SU-DHL-6 (cell line): ENCODE data around the gene TIMM44.

Experiments used
- EZH2phosphoT487 ChIP-seq: fragments of 200-600 bp; sonication (generic), shearing (Covaris generic); conservative IDR thresholded peaks from 2 replicates; pipeline ENCODE4 v1.6.1; 2018; ENCODE audit warnings: mild to moderate bottlenecking, antibody characterized with exemption, low read length, moderate library complexity, mixed read lengths
- TF ChIP-seq, protein P1 (sequence below): fragments of 200-600 bp; sonication (generic); IDR thresholded peaks from one replicate; pipeline ENCODE4 v1.5.1; 2017; ENCODE audit warnings: antibody characterized with exemption, mild to moderate bottlenecking, low read length, moderate library complexity; ENCODE audit not compliant: insufficient read depth, poor library complexity, severe bottlenecking

DNA sequence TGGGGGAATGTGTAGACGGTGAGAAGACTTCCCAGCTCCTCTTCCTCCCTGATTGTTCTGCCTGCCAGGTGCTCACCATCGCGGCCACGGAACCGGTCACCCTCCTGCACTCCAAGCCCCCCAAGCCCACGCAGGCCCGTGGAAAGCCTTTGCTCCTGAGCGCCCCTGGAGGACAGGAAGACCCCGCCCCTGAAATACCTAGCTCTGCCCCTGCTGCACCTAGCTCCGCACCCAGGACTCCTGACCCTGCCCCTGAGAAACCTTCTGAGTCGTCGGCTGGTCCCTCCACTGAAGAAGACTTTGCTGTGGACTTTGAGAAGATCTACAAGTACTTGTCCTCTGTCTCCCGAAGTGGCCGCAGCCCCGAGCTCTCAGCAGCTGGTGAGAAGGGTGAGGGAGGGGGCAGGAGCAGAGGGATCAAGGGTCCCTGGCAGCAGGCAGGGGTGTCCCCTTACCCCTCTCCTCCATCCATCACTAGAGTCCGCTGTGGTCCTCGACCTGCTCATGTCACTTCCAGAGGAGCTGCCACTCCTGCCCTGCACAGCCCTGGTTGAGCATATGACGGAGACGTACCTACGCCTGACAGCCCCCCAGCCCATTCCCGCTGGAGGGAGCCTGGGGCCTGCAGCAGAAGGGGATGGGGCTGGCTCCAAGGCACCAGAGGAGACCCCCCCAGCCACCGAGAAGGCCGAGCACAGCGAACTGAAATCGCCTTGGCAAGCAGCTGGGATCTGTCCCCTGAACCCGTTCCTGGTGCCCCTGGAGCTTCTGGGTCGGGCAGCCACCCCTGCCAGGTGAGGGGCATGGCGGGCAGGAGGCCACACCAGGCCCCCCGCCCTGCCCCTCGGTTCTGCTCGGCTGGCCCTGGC is 21.3 kb downstream of the TIMM44 start:
- TF ChIP-seq EZH2phosphoT487, result no peak
- TF ChIP-seq, protein P1, sequence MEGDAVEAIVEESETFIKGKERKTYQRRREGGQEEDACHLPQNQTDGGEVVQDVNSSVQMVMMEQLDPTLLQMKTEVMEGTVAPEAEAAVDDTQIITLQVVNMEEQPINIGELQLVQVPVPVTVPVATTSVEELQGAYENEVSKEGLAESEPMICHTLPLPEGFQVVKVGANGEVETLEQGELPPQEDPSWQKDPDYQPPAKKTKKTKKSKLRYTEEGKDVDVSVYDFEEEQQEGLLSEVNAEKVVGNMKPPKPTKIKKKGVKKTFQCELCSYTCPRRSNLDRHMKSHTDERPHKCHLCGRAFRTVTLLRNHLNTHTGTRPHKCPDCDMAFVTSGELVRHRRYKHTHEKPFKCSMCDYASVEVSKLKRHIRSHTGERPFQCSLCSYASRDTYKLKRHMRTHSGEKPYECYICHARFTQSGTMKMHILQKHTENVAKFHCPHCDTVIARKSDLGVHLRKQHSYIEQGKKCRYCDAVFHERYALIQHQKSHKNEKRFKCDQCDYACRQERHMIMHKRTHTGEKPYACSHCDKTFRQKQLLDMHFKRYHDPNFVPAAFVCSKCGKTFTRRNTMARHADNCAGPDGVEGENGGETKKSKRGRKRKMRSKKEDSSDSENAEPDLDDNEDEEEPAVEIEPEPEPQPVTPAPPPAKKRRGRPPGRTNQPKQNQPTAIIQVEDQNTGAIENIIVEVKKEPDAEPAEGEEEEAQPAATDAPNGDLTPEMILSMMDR, result no peak
